ELR (cell line): Measurements from ENCODE around the gene FBXO17.
A peak's percentile ranks its signal among the peaks of the same experiment; 100 is the strongest.
"Not testable (repeated sequence)": the region's sequence is repeated elsewhere in the genome, so short reads cannot be mapped to it uniquely, and the experiment has no call there.

Experiments
- DNase-seq: peaks from one replicate; pipeline ENCODE4 v3.0.0-alpha.2; 2015; ENCODE audit warnings: low read depth

Gene FBXO17

DNA sequence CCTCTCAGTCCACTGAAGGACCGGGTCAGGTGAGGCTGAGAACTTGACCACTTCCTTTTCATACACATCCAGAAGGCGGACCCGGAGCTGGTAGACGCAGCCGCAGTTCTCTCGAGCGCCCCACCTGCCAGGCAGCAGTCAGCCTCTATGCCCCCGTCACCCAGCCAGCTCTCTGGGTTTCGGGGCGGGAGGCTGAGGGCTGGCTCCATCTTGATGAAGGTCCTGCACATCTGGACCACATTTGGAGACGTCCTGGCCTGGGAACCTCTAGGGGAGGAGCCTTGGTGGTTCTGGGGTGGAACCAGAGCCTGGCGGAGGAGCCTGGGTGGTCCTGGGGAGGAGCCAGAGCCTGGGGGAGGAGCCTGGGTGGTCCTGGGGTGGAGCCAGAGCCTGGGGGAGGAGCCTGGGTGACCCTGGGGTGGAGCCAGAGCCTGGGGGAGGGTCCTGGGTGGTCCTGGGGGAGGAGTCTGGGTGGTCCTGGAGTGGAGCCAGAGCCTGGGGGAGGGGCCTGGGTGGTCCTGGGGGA, 30.5 kb downstream of the FBXO17 start:
- peak; percentile 19 for DNase-seq

DNA sequence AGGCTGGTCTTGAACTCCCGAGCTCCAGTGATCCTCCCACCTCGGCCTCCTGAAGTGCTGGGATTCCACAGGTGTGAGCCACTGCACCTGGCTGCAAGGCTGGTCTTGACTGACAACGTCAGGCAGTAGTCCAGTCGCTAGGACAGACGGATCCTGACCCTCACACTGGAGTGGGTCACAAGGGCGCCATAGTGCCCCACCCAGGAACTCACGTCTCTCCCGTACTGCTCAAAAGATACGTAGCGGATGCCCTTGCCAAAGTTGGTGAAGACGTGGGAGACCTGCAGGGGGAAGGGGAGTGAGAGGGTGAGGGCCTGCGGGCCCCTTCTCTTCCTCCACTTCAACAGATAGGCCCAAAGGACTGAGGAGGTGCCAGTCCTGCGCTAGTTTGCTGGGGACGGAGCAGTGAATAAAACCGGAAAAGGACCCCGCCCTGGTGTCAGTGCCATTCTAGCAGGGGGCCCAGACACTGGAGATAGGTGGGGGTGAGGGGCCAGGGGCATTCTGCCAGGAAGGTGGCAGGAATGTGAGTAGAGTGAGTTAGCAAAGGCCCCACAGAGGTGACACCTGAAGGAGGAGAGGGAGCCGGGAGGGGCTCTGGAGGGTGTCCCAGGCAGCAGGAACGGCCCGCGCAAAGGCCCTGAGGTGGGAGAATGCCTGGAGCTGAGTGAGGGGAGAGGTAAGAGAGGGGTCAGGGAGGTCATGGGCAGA, 32.9 kb downstream of the FBXO17 start:
- DNase-seq: no peak

DNA sequence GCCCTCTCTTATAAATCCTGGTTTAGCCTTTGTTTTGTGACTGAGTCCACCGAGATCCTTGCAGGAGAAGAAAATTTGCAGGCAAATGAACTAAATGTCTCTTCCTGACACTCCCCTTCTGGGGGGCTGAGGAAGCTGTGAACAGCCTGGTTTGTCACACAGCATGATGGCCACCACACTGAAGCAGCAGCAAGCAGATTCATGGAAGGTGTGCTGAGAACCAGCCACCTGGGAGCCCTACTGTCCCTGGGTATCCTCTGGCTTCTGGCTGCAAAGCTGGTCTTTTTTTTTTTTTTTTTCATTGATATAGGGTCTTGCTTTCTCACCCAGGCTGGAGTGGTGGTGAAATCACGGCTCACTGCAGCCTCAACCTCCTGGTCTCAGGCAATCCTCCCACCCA, 33.6 kb downstream of the FBXO17 start:
- no peak for DNase-seq

DNA sequence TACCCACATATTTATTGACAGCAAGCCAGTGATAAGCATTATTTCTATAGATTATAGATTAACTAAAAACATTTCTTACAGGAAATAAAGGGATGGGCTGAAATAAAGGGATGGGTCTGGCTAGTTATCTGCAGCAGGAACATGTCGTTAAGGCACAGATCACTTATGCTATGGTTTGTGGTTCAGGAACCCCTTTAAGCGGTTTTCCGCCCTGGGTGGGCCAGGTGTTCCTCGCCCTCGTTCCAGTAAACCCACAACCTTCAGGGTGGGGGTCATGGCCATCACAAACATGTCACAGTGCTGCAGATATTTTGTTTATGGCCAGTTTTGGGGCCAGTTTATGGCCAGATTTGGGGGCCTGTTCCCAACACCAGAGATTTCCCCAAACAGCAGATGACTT, 34.1 kb downstream of the FBXO17 start:
- not testable (repeated sequence) for DNase-seq

DNA sequence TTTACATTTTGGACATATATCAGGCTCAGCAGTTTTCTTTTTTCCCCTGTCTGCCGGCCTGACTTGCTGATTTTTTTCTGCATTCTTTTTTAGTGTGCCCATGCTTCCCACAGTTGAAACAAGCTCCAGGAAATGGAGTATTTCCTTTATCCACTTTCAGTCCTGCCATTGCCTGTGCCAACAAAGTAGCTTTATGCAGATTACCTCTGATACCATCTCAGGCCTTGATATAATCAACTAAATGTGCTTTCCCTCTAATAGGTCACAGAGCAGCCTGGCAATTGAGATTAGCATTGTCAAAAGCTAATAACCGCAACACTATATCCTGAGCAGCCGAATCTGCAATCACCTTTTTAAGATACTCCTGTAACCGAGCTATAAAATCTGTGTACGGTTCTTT, 35.6 kb downstream of the FBXO17 start:
- DNase-seq: no peak

DNA sequence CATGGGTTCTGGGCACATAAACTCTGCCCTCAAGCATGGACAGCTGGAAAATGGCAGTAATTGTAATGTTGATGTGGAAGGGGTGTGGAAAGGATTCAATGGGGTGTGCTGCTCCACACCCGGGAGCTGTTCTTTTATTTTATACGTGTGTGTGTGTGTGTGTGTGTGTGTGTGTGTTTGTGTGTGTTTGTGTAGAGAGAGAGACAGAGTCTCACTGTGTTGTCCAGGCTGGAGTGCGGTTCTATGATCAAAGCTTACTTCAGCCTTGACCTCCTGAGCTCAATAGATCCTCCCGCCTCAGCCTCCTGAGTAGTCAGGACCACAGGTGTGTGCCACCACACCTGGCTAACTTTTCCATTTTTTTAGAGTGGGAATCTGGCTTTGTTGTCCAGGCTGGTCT, 42.0 kb downstream of the FBXO17 start:
- no peak for DNase-seq

DNA sequence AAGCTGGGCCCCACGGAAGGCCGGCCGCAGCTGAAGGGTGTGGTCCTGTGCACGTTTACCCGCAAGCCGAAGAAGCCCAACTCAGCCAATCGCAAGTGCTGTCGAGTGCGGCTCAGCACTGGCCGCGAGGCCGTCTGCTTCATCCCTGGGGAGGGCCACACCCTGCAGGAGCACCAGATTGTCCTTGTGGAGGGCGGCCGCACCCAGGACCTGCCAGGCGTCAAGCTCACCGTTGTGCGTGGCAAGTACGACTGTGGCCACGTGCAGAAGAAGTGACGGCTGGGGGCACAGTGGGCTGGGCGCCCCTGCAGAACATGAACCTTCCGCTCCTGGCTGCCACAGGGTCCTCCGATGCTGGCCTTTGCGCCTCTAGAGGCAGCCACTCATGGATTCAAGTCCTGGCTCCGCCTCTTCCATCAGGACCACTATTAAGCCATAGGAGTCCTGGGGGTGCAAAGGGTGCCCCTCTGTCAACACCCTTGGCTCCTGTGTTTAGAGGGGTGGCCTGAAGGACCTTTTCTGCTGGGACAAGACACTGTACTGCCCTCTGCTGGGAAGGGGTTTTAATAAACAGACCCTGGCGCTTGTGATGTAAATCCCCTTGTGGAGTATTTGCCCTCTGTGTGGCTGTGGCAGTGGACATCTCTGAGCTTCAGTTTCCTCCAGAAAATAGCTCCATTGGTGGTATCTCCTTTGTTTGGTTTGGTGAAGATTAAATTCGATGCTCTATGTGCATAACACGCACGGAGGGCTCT, 42.9 kb downstream of the FBXO17 start:
- peak; percentile 55 for DNase-seq

DNA sequence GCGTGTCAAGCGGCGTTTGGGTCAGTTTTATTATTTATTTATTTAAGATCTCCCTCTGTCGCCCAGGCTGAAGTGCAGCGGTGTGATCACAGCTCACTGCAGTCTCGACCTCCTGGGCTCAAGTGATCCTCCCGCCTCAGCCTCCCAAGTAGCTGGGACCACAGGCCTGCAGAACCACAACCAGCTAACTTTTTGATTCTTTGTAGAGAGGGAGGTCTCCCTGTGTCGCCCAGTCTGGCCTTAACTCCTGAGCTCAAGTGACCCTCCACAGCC, 44.1 kb downstream of the FBXO17 start:
- DNase-seq: no peak

DNA sequence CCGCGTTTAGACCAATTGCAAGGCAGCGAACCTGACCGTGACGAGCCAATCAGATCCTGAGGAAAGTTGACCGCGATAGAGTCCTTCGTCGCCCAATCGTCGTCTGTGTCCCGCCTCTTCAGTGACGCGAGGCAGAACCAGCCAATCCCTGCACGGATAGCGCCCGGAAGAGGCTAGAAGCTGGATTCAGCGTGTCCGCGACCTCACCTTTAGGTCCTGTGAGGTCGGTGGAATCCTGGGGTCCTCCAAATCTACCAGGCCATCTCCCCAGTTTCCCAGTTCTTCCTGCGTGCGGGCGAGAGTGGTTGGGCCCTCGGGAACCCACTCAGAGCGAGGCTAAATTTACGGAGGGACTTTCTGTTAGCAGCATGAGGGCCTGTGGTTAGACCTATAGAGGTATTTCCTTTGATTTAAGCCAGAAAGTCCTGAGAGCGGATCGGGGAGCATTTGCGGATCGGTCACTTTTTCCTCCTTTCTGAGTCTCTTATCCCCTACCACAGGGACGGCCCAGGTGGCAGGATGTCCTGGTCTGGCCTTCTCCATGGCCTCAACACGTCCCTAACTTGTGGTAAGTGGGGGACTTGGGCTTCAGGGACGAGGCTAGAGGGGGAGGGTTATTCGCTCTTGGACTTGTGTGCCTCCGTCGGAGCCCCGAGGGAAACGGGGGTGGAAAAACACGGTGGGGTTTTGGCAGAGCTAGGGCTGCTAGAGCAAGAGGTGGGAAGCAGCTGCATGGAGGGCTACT, 44.6 kb downstream of the FBXO17 start, which contains the start of gene MRPS12:
TSS of gene MRPS12 (plus strand) at position 169 of the 745 bp plus-strand sequence. CDS start at position 520, 351 bp downstream.
- DNase-seq: peak; percentile 99

DNA sequence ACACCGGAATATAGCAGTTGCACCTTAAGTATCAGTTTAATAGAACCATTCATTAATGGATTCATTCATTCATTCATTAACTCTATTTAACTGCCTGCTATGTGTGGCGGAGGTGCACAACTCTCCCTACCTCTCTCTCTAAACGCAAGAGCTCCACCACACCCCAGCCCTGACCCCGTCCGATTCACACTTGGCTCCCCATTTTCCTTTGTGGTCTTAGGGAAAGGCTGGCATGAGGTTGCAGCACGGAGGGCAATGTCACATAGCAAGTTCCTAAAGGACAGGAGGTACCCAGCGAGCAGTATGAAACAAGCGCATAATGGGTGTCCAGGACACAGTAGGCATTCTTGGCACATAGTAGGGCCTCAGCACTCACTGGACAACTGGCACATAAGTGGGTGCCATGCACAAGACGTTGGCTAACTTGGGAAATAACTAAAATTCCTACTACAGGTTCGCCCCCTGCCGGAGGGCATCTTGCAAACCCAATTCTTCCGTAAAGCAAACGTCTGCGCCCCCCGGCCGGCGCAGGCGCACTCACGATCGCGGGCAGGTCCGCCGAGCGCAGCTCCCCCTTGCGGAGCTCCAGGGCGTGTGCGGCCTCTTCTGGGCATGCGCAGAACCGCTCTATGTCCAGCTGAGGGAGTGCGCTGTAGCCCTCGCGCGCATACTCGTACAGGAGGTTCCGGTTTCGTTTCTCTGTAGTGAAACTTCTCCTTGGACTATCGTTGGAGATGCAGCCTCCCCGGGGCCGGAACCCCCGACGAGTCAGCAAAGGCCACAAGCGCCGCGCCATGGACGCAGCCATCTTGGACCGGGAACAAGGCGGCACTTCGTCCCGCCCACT, 45.4 kb downstream of the FBXO17 start, which contains the start of gene SARS2:
TSS of gene SARS2 (minus strand) at position 835 of the 847 bp plus-strand sequence. CDS start at position 808, 27 bp downstream.
- peak; percentile 93 for DNase-seq

DNA sequence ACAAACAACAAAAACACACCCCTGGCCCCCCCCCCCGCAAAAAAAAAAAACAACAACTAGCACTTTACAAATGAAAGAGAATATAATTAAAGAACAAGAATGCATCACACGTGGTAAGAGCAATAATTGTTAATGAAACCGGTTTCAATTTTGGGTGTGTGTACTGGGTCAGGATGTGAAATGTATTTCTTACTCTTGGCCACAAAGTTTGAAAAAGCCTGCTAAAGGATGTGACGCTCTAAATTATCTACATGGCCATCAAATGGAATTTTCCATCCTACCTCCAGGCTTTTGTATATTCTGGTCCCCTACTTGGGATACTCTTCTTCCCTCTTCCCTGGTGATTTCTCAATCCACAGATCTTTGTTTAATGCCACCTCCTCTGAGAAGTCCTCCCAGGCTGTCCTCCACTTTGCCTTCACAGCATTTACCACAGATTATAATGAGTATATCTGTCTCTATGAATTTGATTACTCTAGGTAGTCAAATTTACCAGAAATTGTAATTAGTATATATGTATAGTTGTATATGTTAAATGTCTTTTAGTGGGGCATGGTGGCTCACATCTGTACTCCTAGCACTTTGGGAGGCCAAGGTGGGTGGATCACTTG, 47.0 kb downstream of the FBXO17 start:
- DNase-seq: no peak

DNA sequence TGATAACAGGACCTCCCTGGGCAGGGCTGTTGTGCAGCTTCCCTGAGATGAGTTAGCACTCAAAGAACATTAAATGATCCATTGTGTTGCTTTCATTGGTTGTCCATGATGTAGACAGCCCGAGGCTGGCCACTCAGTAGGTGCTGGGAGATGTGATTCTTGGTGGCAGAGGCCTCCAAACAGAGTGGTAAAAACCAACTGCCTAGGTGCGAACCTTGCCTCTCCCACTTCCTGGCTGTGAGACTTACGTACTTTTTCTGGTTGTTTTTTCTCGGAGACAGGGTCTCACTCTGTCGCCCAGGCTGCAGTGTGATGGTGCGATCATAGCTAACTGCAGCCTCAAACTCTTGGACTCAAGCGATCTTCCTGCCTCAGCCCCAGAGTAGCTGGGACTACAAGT, 51.2 kb downstream of the FBXO17 start:
- no peak for DNase-seq

DNA sequence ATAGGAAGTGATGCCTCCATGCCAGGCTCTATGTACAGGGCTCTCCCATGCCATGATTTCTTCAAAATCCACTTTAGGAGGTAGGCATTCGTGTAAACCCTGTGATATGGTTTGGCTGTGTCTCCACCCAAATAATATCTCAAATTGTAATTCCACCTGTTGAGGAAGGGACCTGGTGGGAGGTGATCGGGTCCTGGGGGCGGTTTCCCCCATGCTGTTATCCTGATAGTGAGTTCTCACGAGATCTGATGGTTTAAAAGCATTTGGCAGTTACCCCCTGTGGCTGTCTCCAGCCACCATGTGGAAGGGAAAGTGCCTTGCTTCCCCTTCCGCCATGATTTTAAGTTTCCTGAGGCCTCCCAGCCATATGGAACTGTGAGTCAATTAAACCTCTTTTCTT, 53.1 kb downstream of the FBXO17 start:
- no peak for DNase-seq

DNA sequence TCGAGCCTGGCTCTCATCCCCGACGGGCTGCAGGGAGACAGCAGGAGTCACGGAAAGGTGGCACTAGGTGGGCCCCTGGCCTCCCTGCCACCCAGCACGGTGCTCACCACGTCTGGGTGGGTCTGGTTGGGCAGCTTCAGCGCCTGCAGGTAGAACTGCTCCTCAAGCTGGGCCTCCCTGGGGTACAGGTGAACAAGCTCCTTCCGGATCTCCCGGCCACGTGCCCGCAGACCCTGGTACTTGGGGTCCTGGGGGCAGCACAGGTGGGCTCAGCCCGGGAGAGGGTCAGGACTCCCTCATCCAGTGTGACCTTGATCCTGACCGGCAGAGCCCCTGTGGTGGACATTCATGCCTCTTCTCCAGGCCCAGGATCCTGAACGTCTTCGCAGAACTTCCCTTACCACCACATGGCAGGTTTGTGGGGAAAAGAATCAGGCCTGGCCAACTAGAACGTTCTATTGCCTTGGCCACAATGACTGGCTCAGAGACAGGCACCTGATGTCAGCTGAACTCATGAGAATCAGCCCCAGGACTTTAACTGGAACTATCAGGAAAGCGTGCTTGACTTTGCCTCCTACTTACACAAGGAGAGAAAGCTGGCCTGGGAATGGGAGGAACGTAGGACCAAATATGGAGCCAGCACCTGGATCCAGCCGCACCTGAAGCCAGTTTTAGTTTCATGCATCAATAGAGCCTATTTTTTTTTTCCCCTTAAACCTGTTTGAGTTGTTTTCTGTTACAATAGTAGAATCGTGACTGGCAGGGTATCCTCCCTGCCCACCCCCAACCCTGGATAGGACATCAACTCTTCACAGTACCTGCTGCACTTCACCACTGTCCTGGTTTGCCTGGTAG, 53.9 kb downstream of the FBXO17 start:
- no peak for DNase-seq

DNA sequence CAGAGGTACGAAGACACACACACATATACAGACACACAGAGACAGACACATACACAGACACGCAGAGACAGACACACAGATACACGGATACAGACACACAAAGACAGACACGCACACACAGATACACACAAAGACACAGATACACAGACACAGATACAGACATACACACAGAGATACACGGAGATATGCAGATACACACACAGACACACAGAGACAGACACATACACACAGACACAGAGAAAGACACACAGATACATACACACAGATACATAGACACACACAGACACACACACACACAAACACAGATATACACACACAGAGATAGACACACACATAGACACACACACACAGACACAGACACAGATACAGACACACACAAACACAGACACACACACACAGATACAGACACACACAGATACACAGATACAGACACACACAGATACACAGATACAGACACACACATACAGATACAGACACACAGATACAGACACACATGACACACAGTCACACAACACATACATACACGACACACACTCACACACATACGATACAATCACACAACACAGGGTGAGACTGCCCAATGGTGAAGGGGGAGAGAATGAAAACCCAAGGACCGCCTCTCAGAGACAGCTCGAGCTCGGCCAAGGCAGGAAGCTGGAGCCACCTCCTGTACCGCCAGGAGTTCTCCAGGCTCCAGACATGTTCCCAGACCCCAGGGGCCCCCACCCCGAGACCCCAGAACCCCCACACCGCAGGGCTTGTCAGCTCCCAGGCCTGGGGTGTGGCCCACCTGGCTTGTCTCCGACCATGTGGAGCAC, 54.7 kb downstream of the FBXO17 start:
- DNase-seq: no peak

DNA sequence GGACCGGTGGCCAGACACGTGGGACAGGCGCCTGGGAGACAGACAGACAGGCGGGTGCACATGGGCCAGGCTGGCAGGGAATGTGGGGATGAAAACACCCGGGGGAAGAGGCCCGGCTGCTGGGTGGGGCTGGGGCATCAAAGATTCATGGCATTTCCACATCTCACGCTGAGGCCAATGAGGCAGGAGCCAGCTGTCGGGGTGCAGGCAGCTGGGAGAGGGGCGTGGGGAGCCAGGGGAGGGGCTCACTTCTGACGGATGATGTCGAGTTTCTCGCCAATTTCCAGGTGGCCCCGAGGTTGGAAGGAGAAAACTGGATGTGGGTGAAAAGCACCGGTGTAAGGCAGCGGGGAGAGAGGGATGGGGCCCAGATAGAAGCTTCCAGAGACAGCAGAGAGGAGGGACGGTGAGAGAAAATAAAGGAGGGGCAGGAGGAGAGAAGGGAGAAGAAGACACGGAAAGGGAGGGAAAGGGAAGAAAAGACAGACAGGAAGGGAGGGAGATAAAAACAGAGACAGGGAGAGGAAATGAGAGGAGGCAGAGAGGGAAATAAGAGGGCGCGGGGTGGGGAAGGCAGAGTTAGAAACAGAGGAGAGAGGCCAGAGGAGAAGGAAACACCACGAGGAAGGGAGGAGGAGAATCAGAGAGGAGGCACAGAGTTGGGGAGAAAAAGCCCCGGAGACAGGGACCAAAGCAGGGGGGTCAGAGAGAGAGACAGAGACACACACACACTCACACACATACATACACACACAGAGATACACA, 55.5 kb downstream of the FBXO17 start:
- DNase-seq: no peak

DNA sequence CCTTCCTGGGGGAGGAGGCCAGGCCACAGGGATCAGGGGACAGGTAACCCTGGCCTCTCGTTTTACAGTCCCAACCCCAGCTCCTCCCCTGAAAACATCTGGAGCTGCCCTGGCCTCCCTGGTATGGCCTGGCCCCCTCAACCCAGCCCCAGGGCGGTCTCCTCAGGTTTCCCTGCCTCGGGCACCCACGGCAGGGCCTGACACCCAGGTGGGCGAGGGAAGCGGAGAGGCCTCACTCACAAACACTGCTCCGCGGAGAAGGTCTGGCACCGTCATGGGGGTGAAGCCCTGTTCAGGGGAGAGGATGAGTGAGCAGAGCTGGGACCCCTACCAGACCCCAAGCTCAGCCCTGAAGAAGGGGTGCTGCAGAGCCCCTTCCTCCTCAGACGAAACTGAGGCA, 57.0 kb downstream of the FBXO17 start:
- DNase-seq: no peak

DNA sequence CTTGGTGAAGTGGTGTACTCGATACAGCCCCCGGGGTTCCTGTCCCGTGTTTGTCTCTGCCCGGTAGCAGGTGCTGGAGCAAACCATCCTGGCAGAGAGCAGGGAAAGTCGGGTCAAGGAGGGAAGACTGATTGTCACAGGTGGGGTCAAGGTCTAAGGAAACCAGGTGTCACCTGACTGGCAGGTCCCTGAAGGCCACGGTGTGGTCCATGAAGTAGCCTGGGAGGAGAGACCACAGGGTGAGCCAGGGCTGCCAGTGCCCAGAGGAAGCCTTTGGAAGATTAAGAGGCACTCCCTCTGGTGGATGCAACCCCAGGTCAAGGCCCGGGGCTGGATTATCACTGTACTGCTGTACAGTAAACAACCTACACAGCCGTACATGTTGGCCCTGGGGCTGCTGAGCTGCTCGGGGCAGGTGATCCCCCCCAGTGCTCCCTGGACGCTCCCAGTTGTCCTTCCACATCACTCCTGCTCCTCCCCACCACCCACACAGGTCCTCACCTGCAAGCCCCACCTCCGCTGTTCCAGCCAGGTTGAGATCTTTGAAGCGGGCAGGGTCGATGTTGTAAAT, 57.5 kb downstream of the FBXO17 start:
- peak; percentile 48 for DNase-seq
